GM12872 (cell line): Measurements from ENCODE around the gene EMP1.

ENCODE experiments used
- CTCF ChIP-seq: IDR thresholded peaks from 3 replicates; pipeline ENCODE4 v1.5.1; 2011; ENCODE audit warnings: low read depth, mild to moderate bottlenecking, low read length, moderate library complexity; ENCODE audit not compliant: insufficient read depth

The EMP1 gene

GRCh38 chr12:13255792-13256691 is 59.5 kb downstream of the EMP1 start:
- TF ChIP-seq CTCF, result peak; percentile 94

- TF ChIP-seq CTCF, result no peak
Measured at GRCh38 chr12:13256692-13257045, 60.1 kb downstream of the EMP1 start.

GRCh38 chr12:13257356-13257875 is 60.9 kb downstream of the EMP1 start:
- TF ChIP-seq CTCF, result no peak

- TF ChIP-seq CTCF, result no peak
Measured at GRCh38 chr12:13258197-13258596, 61.7 kb downstream of the EMP1 start.

- TF ChIP-seq CTCF, result no peak
Measured at GRCh38 chr12:13258717-13259119, 62.2 kb downstream of the EMP1 start.

GRCh38 chr12:13268581-13268980 is 72.1 kb downstream of the EMP1 start:
- no peak for TF ChIP-seq CTCF
